GM19193 (cell line): ENCODE measurements around the gene ZSCAN23.

Experiments used
- POLR2A ChIP-seq: IDR thresholded peaks from 4 replicates; pipeline ENCODE4 v1.6.1; 2011; ENCODE audit not compliant: insufficient read depth, insufficient read length; ENCODE audit errors: extremely low read depth

Gene ZSCAN23

GRCh38 chr6:28449056-28449455, 5.8 kb upstream of the ZSCAN23 start:
- TF ChIP-seq POLR2A = no peak

- TF ChIP-seq POLR2A = no peak
Measured at GRCh38 chr6:28446818-28447511, 3.7 kb upstream of the ZSCAN23 start.

GRCh38 chr6:28442586-28442985, 705 bp downstream of the ZSCAN23 start:
- TF ChIP-seq POLR2A = no peak

GRCh38 chr6:28436404-28436803, 6.9 kb downstream of the ZSCAN23 start:
- TF ChIP-seq POLR2A = no peak

- no peak for TF ChIP-seq POLR2A
Measured at GRCh38 chr6:28433119-28433518, 10.2 kb downstream of the ZSCAN23 start.

- no peak for TF ChIP-seq POLR2A
Measured at GRCh38 chr6:28429781-28430180, 13.5 kb downstream of the ZSCAN23 start.

- TF ChIP-seq POLR2A = no peak
Measured at GRCh38 chr6:28425944-28426541, 17.2 kb downstream of the ZSCAN23 start.

- TF ChIP-seq POLR2A = no peak
Measured at GRCh38 chr6:28424163-28424562, 19.1 kb downstream of the ZSCAN23 start.

- TF ChIP-seq POLR2A = no peak
Measured at GRCh38 chr6:28423546-28423945, 19.7 kb downstream of the ZSCAN23 start.

- TF ChIP-seq POLR2A = no peak
Measured at GRCh38 chr6:28413681-28414080, 29.6 kb downstream of the ZSCAN23 start.

- no peak for TF ChIP-seq POLR2A
Measured at GRCh38 chr6:28410767-28411166, 32.5 kb downstream of the ZSCAN23 start.

- no peak for TF ChIP-seq POLR2A
Measured at GRCh38 chr6:28408076-28408802, 35.1 kb downstream of the ZSCAN23 start.

- no peak for TF ChIP-seq POLR2A
Measured at GRCh38 chr6:28407401-28407800, 35.9 kb downstream of the ZSCAN23 start.

- no peak for TF ChIP-seq POLR2A
Measured at GRCh38 chr6:28402197-28402596, 41.1 kb downstream of the ZSCAN23 start.

- no peak for TF ChIP-seq POLR2A
Measured at GRCh38 chr6:28401172-28401571, 42.1 kb downstream of the ZSCAN23 start.

- no peak for TF ChIP-seq POLR2A
Measured at GRCh38 chr6:28400122-28400451, 43.2 kb downstream of the ZSCAN23 start.
